DND-41 (cell line): Measurements from ENCODE around the gene SYNGR1.

Experiments
- ATAC-seq: fragments of 200-7000 bp; cut with Tn5 transposase; 3 replicates; pipeline ENCODE4 v1.9.1; 2021; ENCODE audit warnings: low read depth; ENCODE audit not compliant: insufficient read depth
- DNase-seq: peaks from one replicate; pipeline ENCODE4 v3.0.0-alpha.2; 2020
- H2AFZ ChIP-seq: 2 replicates; pipeline ENCODE4 v1.6.0; 2012; ENCODE audit warnings: low read depth, low read length
- H3K27ac ChIP-seq: 2 replicates; pipeline ENCODE4 v1.5.1; 2012; ENCODE audit warnings: low read length, inconsistent platforms
- H3K27me3 ChIP-seq: fragments of 200-600 bp; sonication (generic); 2 replicates; pipeline ENCODE4 v1.6.0; 2012; ENCODE audit warnings: low read length, mild to moderate bottlenecking, inconsistent platforms; ENCODE audit not compliant: insufficient read depth, poor library complexity
- H3K36me3 ChIP-seq: 2 replicates; pipeline ENCODE4 v1.5.1; 2012; ENCODE audit warnings: low read length, inconsistent platforms; ENCODE audit not compliant: insufficient read depth
- H3K4me1 ChIP-seq: 2 replicates; pipeline ENCODE4 v1.5.1; 2012; ENCODE audit warnings: mild to moderate bottlenecking, low read length; ENCODE audit not compliant: insufficient read depth
- H3K4me2 ChIP-seq: 2 replicates; pipeline ENCODE4 v1.6.0; 2012; ENCODE audit warnings: mild to moderate bottlenecking, moderate library complexity, low read length, inconsistent platforms; ENCODE audit not compliant: insufficient read depth
- H3K4me3 ChIP-seq, 2 experiments: fragments of 200-600 bp in 1 of 2; shearing (Covaris generic) in 1 of 2; 2 replicates each; pipeline ENCODE4 v1.5.1; 2012 to 2016; ENCODE audit warnings: inconsistent platforms in 2 of 2, low read length in 2 of 2, mild to moderate bottlenecking in 2 of 2, low read depth in 1 of 2, moderate library complexity in 1 of 2
- H3K79me2 ChIP-seq: 2 replicates; pipeline ENCODE4 v1.6.0; 2012; ENCODE audit warnings: low read length, inconsistent platforms; ENCODE audit not compliant: insufficient read depth
- H3K9ac ChIP-seq: 2 replicates; pipeline ENCODE4 v1.6.0; 2012; ENCODE audit warnings: low read depth, mild to moderate bottlenecking, inconsistent platforms, low read length, moderate library complexity
- H3K9me3 ChIP-seq: 2 replicates; pipeline ENCODE4 v1.5.1; 2012; ENCODE audit warnings: low read length, moderate library complexity, mild to moderate bottlenecking, inconsistent platforms; ENCODE audit not compliant: insufficient read depth, severe bottlenecking
- H4K20me1 ChIP-seq: 2 replicates; pipeline ENCODE4 v1.6.0; 2012; ENCODE audit warnings: low read length; ENCODE audit not compliant: insufficient read depth
- EZH2 ChIP-seq: IDR thresholded peaks from 3 replicates; pipeline ENCODE4 v1.6.1; 2012; ENCODE audit warnings: borderline replicate concordance, low read depth, mild to moderate bottlenecking, moderate library complexity, low read length, inconsistent platforms; ENCODE audit not compliant: severe bottlenecking
- TF ChIP-seq, protein P1 (sequence below): IDR thresholded peaks from 2 replicates; pipeline ENCODE4 v1.5.1; 2012; ENCODE audit warnings: borderline replicate concordance, low read length, moderate library complexity, mild to moderate bottlenecking; ENCODE audit not compliant: poor library complexity, severe bottlenecking; ENCODE audit errors: extremely low read depth

SYNGR1 gene

DNA sequence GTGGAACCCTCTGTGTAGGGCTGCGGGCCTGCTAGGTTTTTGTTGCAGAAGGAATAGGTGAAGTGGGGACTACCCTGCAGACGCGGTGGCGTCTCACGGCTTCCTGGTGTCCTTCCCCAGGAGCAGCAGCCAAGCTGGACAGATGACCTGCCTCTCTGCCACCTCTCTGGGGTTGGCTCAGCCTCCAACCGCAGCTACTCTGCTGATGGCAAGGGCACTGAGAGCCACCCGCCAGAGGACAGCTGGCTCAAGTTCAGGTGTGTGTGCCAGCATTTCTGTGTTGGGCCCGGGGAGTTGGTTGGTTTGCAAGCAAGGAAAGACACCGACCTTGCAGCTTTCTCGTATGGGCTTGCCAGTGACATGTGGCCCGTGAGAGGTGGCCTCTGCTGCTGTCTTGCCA lies 65.1 kb downstream of the SYNGR1 start:
- ATAC-seq (no peak), DNase-seq (no peak)
- Histone ChIP-seq H2AFZ (no peak overlapping the region), H3K4me2 (no peak overlapping the region), H3K36me3 (peaks cover 50% of the 10 kb centered on the region), H3K27ac (no peak overlapping the region), H3K4me3 (no peak overlapping the region), H3K4me1 (peaks cover 35% of the 10 kb centered on the region), H3K9ac (no peak overlapping the region), H3K9me3 (no peaks in the 10 kb centered on the region), H4K20me1 (peaks cover 43% of the 10 kb centered on the region), H3K27me3 (no peaks in the 10 kb centered on the region), H3K79me2 (peaks cover 10% of the 10 kb centered on the region)
- TF ChIP-seq, protein P1, sequence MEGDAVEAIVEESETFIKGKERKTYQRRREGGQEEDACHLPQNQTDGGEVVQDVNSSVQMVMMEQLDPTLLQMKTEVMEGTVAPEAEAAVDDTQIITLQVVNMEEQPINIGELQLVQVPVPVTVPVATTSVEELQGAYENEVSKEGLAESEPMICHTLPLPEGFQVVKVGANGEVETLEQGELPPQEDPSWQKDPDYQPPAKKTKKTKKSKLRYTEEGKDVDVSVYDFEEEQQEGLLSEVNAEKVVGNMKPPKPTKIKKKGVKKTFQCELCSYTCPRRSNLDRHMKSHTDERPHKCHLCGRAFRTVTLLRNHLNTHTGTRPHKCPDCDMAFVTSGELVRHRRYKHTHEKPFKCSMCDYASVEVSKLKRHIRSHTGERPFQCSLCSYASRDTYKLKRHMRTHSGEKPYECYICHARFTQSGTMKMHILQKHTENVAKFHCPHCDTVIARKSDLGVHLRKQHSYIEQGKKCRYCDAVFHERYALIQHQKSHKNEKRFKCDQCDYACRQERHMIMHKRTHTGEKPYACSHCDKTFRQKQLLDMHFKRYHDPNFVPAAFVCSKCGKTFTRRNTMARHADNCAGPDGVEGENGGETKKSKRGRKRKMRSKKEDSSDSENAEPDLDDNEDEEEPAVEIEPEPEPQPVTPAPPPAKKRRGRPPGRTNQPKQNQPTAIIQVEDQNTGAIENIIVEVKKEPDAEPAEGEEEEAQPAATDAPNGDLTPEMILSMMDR, result no peak
- TF ChIP-seq EZH2, result no peak

DNA sequence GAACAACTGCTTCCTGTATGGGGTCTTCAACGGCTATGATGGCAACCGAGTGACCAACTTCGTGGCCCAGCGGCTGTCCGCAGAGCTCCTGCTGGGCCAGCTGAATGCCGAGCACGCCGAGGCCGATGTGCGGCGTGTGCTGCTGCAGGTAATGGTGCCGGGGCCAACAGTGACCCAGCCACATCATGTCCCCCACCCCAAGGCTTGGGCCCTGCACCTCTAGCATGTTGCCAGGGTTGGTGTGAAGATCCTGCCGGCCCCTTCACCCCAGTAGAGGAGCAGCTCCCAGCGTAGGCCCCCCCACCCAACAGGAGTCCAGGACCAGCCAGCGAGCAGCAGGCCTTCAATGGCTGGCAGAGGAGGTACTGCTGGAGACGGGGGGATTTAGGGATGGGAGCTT lies 65.7 kb downstream of the SYNGR1 start:
- H3K9ac ChIP-seq, result no peak overlapping the region
- peaks cover 39% of the 10 kb centered on the region for H4K20me1 ChIP-seq
- no peak for DNase-seq
- peaks cover 10% of the 10 kb centered on the region for H3K79me2 ChIP-seq
- no peak overlapping the region for H3K4me2 ChIP-seq
- peaks cover 33% of the 10 kb centered on the region for H3K4me1 ChIP-seq
- ATAC-seq, result no peak
- TF ChIP-seq, protein P1, result no peak
- no peak for TF ChIP-seq EZH2
- H3K36me3 ChIP-seq, result peaks cover 56% of the 10 kb centered on the region
- no peak overlapping the region for H2AFZ ChIP-seq
- H3K9me3 ChIP-seq, result no peaks in the 10 kb centered on the region
- no peaks in the 10 kb centered on the region for H3K27me3 ChIP-seq
- no peak overlapping the region for H3K27ac ChIP-seq
- H3K4me3 ChIP-seq, result no peak overlapping the region

DNA sequence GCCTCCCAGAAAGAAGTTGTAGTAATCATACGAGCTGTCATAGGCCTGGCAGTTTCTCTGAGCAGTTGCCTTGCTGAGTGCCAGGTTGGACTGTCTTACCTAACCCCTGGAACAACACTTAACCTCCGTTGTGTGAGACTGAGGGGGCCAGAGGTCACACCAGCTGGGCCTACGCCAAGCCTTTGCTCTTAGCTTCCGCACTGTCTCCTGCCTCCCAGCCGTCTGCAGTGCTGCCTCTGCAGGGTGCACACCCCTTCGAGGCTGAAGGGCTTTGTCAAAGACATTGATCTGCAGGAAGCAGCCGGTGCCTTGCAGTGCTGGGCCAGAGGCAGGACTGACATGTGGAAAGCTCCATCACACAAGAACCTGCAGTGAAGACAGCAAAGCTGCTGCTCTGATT lies 66.5 kb downstream of the SYNGR1 start:
- Histone ChIP-seq H3K27me3 (no peaks in the 10 kb centered on the region), H3K79me2 (peaks cover 10% of the 10 kb centered on the region), H3K9me3 (no peaks in the 10 kb centered on the region), H3K27ac (no peak overlapping the region), H2AFZ (no peak overlapping the region), H3K4me3 (no peak overlapping the region), H4K20me1 (peaks cover 34% of the 10 kb centered on the region), H3K36me3 (peaks cover 62% of the 10 kb centered on the region), H3K4me2 (no peak overlapping the region), H3K9ac (no peak overlapping the region), H3K4me1 (peaks cover 25% of the 10 kb centered on the region)
- no peak for ATAC-seq
- DNase-seq, result no peak
- TF ChIP-seq, protein P1, result no peak
- no peak for TF ChIP-seq EZH2

DNA sequence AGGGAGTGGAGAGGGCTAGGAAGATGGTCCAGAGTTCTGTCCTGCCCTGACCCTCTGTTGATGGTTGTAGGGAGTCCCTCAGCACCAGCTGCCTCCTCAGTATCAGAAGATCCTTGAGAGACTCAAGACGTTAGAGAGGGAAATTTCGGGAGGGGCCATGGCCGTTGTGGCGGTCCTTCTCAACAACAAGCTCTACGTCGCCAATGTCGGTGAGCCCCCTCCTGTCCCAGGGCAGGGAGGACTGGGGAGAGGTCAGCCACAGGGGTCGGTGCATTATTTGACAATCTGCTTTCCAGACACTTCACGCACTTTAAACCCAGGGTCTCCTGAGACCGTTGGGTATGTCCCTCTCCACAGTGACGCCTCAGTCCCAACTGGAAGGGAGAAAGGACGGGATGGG lies 67.8 kb downstream of the SYNGR1 start:
- Histone ChIP-seq H3K4me1 (peaks cover 12% of the 10 kb centered on the region), H3K4me3 (no peak overlapping the region), H3K79me2 (peaks cover 8% of the 10 kb centered on the region), H3K9ac (no peak overlapping the region), H3K4me2 (no peak overlapping the region), H3K36me3 (peaks cover 71% of the 10 kb centered on the region), H4K20me1 (peaks cover 24% of the 10 kb centered on the region), H2AFZ (no peak overlapping the region), H3K9me3 (no peaks in the 10 kb centered on the region), H3K27me3 (no peaks in the 10 kb centered on the region), H3K27ac (no peak overlapping the region)
- ATAC-seq, result no peak
- DNase-seq, result no peak
- TF ChIP-seq, protein P1, result no peak
- TF ChIP-seq EZH2, result no peak
